ENCODE measurements around the gene FCN3. TPM values are rescaled to one million over a fixed set of nuclear protein-coding genes. Genes with fewer than 3 reads are reported as not detected.

The FCN3 gene
- total and polyA plus RNA-seq, 9 of the 15 experiments (the other 6 are each of a cell fraction or from before 2014, with no cell fraction given) = 0.49 TPM; not detected in 8

DNA sequence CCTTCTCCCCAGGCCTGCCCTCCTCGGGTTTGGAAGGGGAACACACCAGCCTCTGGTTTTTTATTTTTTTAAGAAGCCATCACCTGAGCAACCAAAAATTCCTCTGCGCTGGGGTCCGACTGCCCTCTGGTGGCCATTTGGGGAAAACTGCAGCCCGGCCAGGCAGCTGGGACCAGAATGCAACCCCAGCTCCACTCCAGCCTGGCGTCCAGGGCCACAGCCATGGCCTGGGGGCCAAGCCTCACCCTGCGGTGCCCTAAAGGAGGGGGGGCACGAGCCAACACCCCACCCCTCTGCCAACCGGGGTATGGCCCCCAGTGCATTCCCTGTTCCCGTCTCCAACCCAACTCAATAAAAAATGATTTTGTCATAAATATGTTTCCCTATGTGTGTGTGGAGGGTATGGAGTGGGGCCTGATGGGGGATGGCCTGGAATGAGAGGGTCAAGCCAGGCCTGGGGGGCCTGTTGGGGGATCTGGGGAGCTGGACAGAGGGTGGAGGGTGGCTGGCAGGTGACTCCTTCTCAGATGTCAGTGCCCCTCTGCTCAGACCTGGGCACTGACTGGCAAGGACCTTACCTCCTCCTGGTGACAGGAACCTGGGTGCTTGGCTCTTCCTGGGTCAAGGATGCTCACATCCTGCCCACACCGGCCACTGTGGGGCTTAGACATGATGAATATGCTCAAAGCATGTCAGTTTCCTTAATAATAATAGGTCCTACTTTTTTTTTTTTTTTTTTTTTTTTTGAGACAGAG lies 21.0 kb upstream of the FCN3 start (continued):
- TF ChIP-seq, protein P1, sequence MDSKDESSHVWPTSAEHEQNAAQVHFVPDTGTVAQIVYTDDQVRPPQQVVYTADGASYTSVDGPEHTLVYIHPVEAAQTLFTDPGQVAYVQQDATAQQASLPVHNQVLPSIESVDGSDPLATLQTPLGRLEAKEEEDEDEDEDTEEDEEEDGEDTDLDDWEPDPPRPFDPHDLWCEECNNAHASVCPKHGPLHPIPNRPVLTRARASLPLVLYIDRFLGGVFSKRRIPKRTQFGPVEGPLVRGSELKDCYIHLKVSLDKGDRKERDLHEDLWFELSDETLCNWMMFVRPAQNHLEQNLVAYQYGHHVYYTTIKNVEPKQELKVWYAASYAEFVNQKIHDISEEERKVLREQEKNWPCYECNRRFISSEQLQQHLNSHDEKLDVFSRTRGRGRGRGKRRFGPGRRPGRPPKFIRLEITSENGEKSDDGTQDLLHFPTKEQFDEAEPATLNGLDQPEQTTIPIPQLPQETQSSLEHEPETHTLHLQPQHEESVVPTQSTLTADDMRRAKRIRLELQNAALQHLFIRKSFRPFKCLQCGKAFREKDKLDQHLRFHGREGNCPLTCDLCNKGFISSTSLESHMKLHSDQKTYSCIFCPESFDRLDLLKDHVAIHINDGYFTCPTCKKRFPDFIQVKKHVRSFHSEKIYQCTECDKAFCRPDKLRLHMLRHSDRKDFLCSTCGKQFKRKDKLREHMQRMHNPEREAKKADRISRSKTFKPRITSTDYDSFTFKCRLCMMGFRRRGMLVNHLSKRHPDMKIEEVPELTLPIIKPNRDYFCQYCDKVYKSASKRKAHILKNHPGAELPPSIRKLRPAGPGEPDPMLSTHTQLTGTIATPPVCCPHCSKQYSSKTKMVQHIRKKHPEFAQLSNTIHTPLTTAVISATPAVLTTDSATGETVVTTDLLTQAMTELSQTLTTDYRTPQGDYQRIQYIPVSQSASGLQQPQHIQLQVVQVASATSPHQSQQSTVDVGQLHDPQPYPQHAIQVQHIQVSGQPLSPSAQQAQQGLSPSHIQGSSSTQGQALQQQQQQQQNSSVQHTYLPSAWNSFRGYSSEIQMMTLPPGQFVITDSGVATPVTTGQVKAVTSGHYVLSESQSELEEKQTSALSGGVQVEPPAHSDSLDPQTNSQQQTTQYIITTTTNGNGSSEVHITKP (IDR thresholded peaks at IDR 0.05; ENCODE audit: partially characterized antibody) = no peak
- no peak; a peak in 1 of 4 replicates for TF ChIP-seq MAZ (CRISPR knock-in tag; conservative IDR thresholded peaks at IDR 0.05 in 1 of 2, IDR thresholded peaks at IDR 0.05 in 1 of 2)
- no peak for TF ChIP-seq ZNF79 (CRISPR knock-in tag; IDR thresholded peaks at IDR 0.05; ENCODE audit: low read depth)
- TF ChIP-seq NFATC3 (IDR thresholded peaks at IDR 0.05) = no peak
- no peak for TF ChIP-seq CHD4 (IDR thresholded peaks at IDR 0.05; ENCODE audit: insufficient read depth, insufficient replicate concordance, low read depth, low read length, poor library complexity, severe bottlenecking)
- no peak for TF ChIP-seq PHTF2 (CRISPR knock-in tag; IDR thresholded peaks at IDR 0.05)
- TF ChIP-seq MCM5 (IDR thresholded peaks at IDR 0.05; ENCODE audit: low read depth) = no peak
- no peak for TF ChIP-seq BHLHE40 (IDR thresholded peaks at IDR 0.05; ENCODE audit: low read length)
- TF ChIP-seq ZNF75A (CRISPR knock-in tag; IDR thresholded peaks at IDR 0.05) = no peak
- TF ChIP-seq TOE1 (IDR thresholded peaks at IDR 0.05; ENCODE audit: borderline replicate concordance) = no peak
- TF ChIP-seq TOE1 (CRISPR knock-in tag; IDR thresholded peaks at IDR 0.05; ENCODE audit: borderline replicate concordance, low read depth) = no peak
- TF ChIP-seq, protein P2, sequence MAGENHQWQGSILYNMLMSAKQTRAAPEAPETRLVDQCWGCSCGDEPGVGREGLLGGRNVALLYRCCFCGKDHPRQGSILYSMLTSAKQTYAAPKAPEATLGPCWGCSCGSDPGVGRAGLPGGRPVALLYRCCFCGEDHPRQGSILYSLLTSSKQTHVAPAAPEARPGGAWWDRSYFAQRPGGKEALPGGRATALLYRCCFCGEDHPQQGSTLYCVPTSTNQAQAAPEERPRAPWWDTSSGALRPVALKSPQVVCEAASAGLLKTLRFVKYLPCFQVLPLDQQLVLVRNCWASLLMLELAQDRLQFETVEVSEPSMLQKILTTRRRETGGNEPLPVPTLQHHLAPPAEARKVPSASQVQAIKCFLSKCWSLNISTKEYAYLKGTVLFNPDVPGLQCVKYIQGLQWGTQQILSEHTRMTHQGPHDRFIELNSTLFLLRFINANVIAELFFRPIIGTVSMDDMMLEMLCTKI (IDR thresholded peaks at IDR 0.05; ENCODE audit: partially characterized antibody) = no peak
- TF ChIP-seq SRSF9 (IDR thresholded peaks at IDR 0.05; ENCODE audit: borderline replicate concordance, low read depth, low read length) = no peak
